Measurements from ENCODE around the gene SMKR1. TPM values are rescaled to one million over a fixed set of nuclear protein-coding genes. Genes with fewer than 3 reads are reported as not detected.
"Not testable (repeated sequence)": the region's sequence is repeated elsewhere in the genome, so short reads cannot be mapped to it uniquely, and the experiment has no call there.

SMKR1 gene
- 0.84 and 4.6 TPM in 2 replicates for total RNA-seq (2014; rRNA removed; shearing (Covaris generic))

DNA sequence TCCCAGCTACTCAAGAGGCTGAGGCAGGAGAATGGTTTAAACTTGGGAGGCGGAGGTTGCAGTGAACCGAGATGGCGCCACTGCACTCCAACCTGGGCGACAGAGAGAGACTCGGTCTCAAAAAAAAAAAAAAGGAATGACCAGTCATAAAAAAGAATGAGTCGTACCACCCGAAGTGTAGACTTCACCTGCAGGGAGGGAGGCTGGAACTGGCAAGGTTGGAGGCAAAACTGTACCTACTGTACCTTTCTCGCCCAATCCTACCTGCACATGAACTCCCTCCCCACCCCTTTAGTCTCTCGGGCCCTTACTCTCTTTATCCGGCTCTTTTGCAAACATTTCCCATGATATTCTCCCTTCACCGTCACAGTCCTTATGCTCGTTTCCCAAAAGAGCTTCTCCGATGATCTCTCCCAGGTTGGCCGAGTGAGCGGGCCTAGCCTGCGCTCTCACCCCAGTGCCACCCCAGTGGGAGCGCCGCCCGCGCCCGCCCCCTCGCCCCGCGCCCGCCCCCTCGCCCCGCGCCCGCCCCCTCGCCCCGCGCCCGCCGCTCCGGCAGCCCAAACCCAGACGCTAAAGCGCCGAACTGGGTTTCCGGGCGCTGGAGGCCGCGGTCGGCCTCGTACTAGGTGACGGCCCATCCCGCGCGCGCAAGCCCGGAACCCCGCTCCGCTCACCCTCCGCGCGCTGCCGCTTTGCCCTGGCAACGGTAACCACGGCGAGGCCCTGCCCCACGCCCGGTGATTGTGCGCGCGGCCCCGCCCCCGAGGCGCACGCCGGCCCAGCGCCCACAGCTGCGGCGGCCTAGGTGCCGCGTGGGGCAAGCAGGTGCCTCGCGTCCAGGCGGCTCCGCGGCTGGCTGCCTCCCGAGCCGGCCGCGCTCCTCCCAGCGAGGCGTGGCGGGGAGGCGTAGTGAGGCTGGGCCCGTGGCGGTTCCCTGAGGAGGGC is at the start of gene SMKR1:
Gene SMKR1 (plus strand): TSS at position 772 of the 948 bp plus-strand sequence. CDS start 294 bp downstream, outside the sequence.
- DNase-seq (ENCODE audit: low spot score): peak; percentile 34

- DNase-seq (ENCODE audit: low spot score): no peak
These were observed 49.6 kb upstream of the SMKR1 start for GRCh38 chr7:129452589-129453231.

DNA sequence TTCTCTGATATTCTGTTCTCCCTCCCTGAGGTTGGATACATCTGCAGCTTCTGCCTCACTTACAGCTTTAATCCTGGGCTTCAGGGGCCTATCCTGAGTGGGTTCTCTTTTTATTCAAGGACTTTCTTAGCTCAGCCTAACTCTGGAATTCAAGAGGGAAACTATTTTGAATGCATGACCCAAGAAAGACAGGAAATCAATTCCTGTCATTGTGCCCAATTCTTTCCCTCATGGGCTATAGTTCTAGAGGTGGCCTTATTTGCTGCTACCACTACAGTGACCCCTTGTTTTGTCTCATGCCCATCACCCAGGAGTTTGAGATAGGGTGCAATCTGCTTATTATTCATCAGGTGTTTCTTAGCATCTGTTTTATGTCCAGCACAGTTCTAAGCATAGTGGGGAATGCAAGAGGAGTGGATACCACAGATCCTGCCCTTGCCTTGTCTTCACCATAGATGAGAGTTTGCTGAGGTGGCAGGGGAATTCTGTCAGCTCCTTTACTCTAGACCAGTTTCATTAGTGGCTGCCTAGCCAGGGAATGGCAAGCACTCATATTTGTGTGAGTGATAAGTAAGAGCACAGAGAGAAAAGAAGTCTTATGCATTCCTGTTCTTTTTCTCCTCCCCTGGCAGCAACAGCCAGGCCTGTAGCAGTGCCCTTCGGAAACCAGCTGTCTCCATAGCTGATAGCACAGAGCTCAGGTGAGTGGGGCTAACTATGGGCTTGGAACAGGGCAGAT is 48.7 kb upstream of the SMKR1 start:
- DNase-seq (ENCODE audit: low spot score): no peak

- no peak for DNase-seq (ENCODE audit: low spot score)
These were observed 48.1 kb upstream of the SMKR1 start for GRCh38 chr7:129454249-129454551.

- DNase-seq (ENCODE audit: low spot score): no peak
These were observed 45.9 kb upstream of the SMKR1 start for GRCh38 chr7:129456421-129456820.

GRCh38 chr7:129457101-129457500 is 45.2 kb upstream of the SMKR1 start:
- no peak for DNase-seq (ENCODE audit: low spot score)

- no peak for DNase-seq (ENCODE audit: low spot score)
These were observed 44.2 kb upstream of the SMKR1 start for GRCh38 chr7:129458171-129458570.

GRCh38 chr7:129461809-129462208 is 40.5 kb upstream of the SMKR1 start:
- no peak for DNase-seq (ENCODE audit: low spot score)

- no peak for DNase-seq (ENCODE audit: low spot score)
These were observed 39.9 kb upstream of the SMKR1 start for GRCh38 chr7:129462420-129462819.

- DNase-seq (ENCODE audit: low spot score): no peak
These were observed 38.1 kb upstream of the SMKR1 start for GRCh38 chr7:129464194-129464593.

DNA sequence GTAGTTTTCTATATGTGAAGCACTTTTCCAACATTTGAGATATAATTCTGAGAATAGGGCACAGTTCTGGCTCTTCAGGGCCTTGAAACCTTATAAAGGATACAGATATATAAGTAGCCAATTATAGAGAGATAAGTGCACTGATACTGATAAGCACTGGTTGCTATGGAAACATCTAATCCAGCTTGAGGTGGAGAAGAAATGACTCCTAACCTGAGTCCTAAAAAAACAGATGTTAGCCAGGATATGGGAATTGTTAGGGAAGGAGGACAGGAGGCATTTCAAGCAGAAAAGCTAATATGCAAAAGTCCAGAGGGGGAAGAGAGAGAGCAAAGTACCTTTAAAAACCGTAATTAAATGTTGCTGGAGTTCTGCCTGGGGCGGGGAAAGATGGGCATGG is 37.3 kb upstream of the SMKR1 start:
- no peak for DNase-seq (ENCODE audit: low spot score)

DNA sequence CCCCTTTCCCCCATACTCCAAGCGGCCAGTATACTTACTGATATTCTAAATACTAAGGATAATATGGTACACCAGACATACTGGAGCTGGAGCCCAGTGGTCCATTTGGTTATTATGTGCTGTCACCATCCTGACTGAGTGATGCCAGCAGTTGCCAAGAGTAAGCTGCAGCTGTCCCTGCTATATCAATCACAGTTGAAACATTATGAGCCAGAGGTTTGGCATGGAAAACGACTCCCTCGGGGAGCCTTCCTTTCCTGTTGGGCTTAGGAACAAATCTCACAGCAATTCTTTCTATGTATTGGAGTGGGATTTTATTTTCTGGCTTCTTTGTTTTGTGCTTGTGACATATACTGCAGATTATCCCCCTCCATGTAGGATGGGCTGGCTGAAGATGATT is 35.5 kb upstream of the SMKR1 start:
- DNase-seq (ENCODE audit: low spot score): no peak

DNA sequence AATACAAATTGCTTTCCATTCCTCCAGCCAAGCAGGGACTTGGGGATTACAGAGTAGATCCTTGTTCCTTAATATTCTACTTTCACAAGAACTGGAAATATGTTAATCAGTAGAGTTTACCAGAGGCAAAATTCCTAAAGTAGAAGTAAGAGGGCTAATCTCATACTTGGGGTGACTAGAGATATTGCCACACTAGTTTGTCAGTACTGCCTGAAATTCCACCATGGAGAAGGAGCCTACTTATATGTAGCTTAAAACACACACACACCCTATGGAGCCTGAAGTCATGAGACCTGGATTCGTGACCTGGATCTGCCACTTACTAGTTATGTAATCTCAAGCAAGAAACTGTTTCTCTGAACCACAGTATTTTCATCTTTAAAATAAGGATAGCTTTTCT is 34.2 kb upstream of the SMKR1 start:
- DNase-seq (ENCODE audit: low spot score): no peak

GRCh38 chr7:129468547-129468946 is 33.8 kb upstream of the SMKR1 start:
- DNase-seq (ENCODE audit: low spot score): no peak

DNA sequence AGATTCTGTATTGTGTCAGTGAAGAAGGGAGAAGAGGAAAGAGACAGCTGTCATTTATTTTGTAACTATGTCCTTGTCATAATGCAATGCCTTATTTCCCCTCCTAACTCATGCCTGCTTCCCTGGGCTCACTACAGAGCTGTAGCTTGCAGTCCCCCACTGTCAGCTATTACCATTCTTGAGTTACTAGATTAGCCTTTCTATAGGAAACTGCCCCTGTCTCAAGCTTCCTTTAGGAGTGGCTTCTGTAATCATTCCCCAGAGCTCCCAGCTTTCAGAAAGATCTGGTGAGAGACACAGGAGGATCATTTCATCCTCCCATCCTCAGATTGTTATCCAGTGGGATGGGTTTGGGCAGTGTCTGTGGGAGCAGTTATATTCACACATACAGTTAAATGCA is 32.4 kb upstream of the SMKR1 start:
- DNase-seq (ENCODE audit: low spot score): no peak

- DNase-seq (ENCODE audit: low spot score): no peak
These were observed 31.9 kb upstream of the SMKR1 start for GRCh38 chr7:129470411-129470810.

GRCh38 chr7:129471402-129471827 is 30.9 kb upstream of the SMKR1 start:
- no peak for DNase-seq (ENCODE audit: low spot score)

GRCh38 chr7:129475931-129476330 is 26.4 kb upstream of the SMKR1 start:
- not testable (repeated sequence) for DNase-seq (ENCODE audit: low spot score)

DNA sequence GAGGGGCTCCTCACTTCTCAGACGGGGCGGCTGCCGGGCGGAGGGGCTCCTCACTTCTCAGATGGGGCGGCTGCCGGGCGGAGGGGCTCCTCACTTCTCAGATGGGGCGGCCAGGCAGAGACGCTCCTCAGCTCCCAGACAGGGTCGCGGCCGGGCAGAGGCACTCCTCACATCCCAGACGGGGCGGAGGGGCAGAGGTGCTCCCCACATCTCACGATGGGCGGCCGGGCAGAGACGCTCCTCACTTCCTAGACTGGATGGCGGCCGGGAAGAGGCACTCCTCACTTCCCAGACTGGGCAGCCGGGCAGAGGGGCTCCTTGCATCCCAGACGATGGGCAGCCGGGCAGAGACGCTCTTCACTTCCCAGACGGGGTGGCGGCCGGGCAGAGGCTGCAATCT is 25.9 kb upstream of the SMKR1 start:
- not testable (repeated sequence) for DNase-seq (ENCODE audit: low spot score)

- no peak for DNase-seq (ENCODE audit: low spot score)
These were observed 22.5 kb upstream of the SMKR1 start for GRCh38 chr7:129479831-129480230.

GRCh38 chr7:129480674-129481363 is 21.5 kb upstream of the SMKR1 start:
- no peak for DNase-seq (ENCODE audit: low spot score)

DNA sequence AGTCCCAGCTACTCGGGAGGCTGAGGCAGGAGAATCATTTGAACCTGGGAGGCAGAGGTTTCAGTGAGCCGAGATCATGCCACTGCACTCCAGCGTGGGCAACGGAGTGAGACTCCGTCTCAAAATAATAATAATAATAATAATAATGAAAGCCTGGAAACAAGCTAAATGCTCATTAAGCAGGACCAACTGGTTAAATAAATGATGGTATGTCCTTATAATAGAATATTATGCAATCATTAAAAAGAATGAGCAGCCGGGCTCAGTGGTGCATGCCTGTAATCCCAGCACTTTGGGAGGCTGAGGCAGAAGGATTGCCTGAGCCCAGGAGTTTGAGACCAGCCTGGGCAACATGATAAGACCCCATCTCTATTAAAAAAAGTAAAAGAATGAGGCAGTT is 21.0 kb upstream of the SMKR1 start:
- not testable (repeated sequence) for DNase-seq (ENCODE audit: low spot score)

Data from A172 (cell line).